ENCODE data around the gene FASN. TPM values are rescaled to one million over a fixed set of nuclear protein-coding genes. Genes with fewer than 3 reads are reported as not detected.

Gene FASN
- total and polyA plus RNA-seq, 8 donors: 22.8 to 268 (median 81.6) TPM

GRCh38 chr17:82108496-82108945 lies 10.5 kb upstream of the FASN start:
- H3K27ac ChIP-seq: peak overlapping the region in 1 of 5 donors; percentile 91
- TF ChIP-seq EP300 (IDR thresholded peaks at IDR 0.05): no peak
- TF ChIP-seq CTCF (IDR thresholded peaks at IDR 0.05): no peak
- TF ChIP-seq POLR2AphosphoS5 (IDR thresholded peaks at IDR 0.05): no peak
- TF ChIP-seq POLR2A (IDR thresholded peaks at IDR 0.05): no peak

GRCh38 chr17:82108038-82108437 lies 10.0 kb upstream of the FASN start:
- DNase-seq: no peak
- Histone ChIP-seq H3K4me3 (no peak overlapping the region), H3K27ac (peak overlapping the region in 3 of 5 donors; percentile 91 to 98 (median 97)), H3K27me3 (no peaks in the 10 kb centered on the region), H3K36me3 (peaks cover 0 to 19% (median 13%) of the 10 kb centered on the region in 4 donors), H3K4me1 (peaks cover 47 to 55% (median 52%) of the 10 kb centered on the region in 4 donors), H3K9me3 (no peaks in the 10 kb centered on the region)
- intact Hi-C loops (cut with DNase I; ENCODE audit: low total_unique reads): no loop called here
- 63 to 82% (median 76%) methylated on average over 10 to 14 of the region's 14 CpGs for WGBS, 5 donors
- TF ChIP-seq POLR2A (IDR thresholded peaks at IDR 0.05): no peak
- TF ChIP-seq POLR2AphosphoS5 (IDR thresholded peaks at IDR 0.05): no peak
- TF ChIP-seq EP300 (IDR thresholded peaks at IDR 0.05): no peak
- TF ChIP-seq CTCF (IDR thresholded peaks at IDR 0.05): no peak

More at GRCh38 chr17:82108496-82108945, 10.5 kb upstream of the FASN start:
- H3K4me3 ChIP-seq: no peak overlapping the region
- no peak for DNase-seq
- H3K9me3 ChIP-seq: no peaks in the 10 kb centered on the region
- intact Hi-C loops (cut with DNase I; ENCODE audit: low total_unique reads): no loop called here
- peaks cover 0 to 24% (median 18%) of the 10 kb centered on the region in 4 donors for H3K36me3 ChIP-seq
- H3K4me1 ChIP-seq: peaks cover 44 to 50% (median 47%) of the 10 kb centered on the region in 4 donors
- H3K27me3 ChIP-seq: no peaks in the 10 kb centered on the region
- 65 to 83% (median 76%) methylated on average over 19 of the region's 19 CpGs for WGBS, 5 donors

GRCh38 chr17:82107341-82107860 lies 9.4 kb upstream of the FASN start:
- no peak for DNase-seq
- intact Hi-C loops (cut with DNase I; ENCODE audit: low total_unique reads): no loop called here
- TF ChIP-seq POLR2AphosphoS5 (IDR thresholded peaks at IDR 0.05) (no peak), EP300 (IDR thresholded peaks at IDR 0.05) (no peak), POLR2A (IDR thresholded peaks at IDR 0.05) (no peak), CTCF (IDR thresholded peaks at IDR 0.05) (peak in 2 of 7 experiments; percentile 14 to 17)
- Histone ChIP-seq H3K9me3 (no peaks in the 10 kb centered on the region), H3K4me1 (peaks cover 47 to 61% (median 57%) of the 10 kb centered on the region in 4 donors), H3K27ac (peak overlapping the region; percentile 86 to 98 (median 91)), H3K36me3 (peaks cover 0 to 13% (median 7%) of the 10 kb centered on the region in 4 donors), H3K4me3 (peak overlapping the region in 1 of 4 donors; percentile 32), H3K27me3 (no peaks in the 10 kb centered on the region)
- WGBS, 5 donors: 63 to 84% (median 67%) methylated on average over 9 to 24 of the region's 24 CpGs

GRCh38 chr17:82106688-82107305 lies 8.8 kb upstream of the FASN start:
- peak in 1 of 2 donors; percentile 83 for DNase-seq
- peaks cover 0 to 7% (median 2%) of the 10 kb centered on the region in 4 donors for H3K36me3 ChIP-seq
- peak overlapping the region in 3 of 4 donors; percentile 22 to 32 (median 23) for H3K4me3 ChIP-seq
- intact Hi-C loops (cut with DNase I; ENCODE audit: low total_unique reads): no loop called here
- H3K4me1 ChIP-seq: peaks cover 52 to 67% (median 60%) of the 10 kb centered on the region in 4 donors
- 17 to 30% (median 28%) methylated on average over 4 to 9 of the region's 9 CpGs for WGBS, 5 donors
- peak overlapping the region; percentile 86 to 98 (median 91) for H3K27ac ChIP-seq
- TF ChIP-seq POLR2AphosphoS5 (IDR thresholded peaks at IDR 0.05): no peak
- peak in 1 of 7 experiments; percentile 2 for TF ChIP-seq CTCF (IDR thresholded peaks at IDR 0.05)
- TF ChIP-seq EP300 (IDR thresholded peaks at IDR 0.05): no peak
- no peak for TF ChIP-seq POLR2A (IDR thresholded peaks at IDR 0.05)
- no peaks in the 10 kb centered on the region for H3K9me3 ChIP-seq
- no peaks in the 10 kb centered on the region for H3K27me3 ChIP-seq
